MCF 10A (cell line): ENCODE results near the gene SGTB. TPM values are rescaled to one million over a fixed set of nuclear protein-coding genes. Genes with fewer than 3 reads are reported as not detected.

Experiments
- BruUV-seq: library from RNA; stranded (reverse); fragments of 400-500 nt; replicated peaks from 2 replicates; lab custom pipeline; 2021; lab: Mats Ljungman, UMichigan
- CTCF ChIA-PET: fragments of 300-600 bp; sonication (Branson Sonifier 250); formaldehyde crosslinking; extraction: SDS; loops from one replicate; lab custom pipeline; 2021; ENCODE audit warnings: antibody characterized with exemption, inconsistent platforms; lab: Yijun Ruan, JAX
- POLR2A ChIA-PET: fragments of 300-600, 350-650 bp; sonication (Branson Sonifier 250); formaldehyde crosslinking; extraction: SDS; loops from one replicate; lab custom pipeline; 2020; ENCODE audit warnings: antibody characterized with exemption, inconsistent platforms; lab: Yijun Ruan, JAX
- DNase-seq: peaks from one replicate; pipeline ENCODE4 v3.0.0-alpha.2; 2018; ENCODE audit not compliant: unreplicated experiment
- H3K27ac Mint-ChIP-seq: one replicate; pipeline ENCODE4 v1.8.0; 2022; ENCODE audit warnings: mild to moderate bottlenecking, low read depth, mixed read lengths; ENCODE audit not compliant: unreplicated experiment
- H3K27me3 Mint-ChIP-seq: one replicate; pipeline ENCODE4 v1.8.0; 2022; ENCODE audit warnings: mixed read lengths; ENCODE audit not compliant: insufficient read depth, unreplicated experiment
- H3K36me3 Mint-ChIP-seq: one replicate; pipeline ENCODE4 v1.8.0; 2022; ENCODE audit warnings: mild to moderate bottlenecking, moderate library complexity, mixed read lengths; ENCODE audit not compliant: insufficient read depth, unreplicated experiment
- H3K4me1 Mint-ChIP-seq: one replicate; pipeline ENCODE4 v1.8.0; 2022; ENCODE audit warnings: mixed read lengths; ENCODE audit not compliant: insufficient read depth, unreplicated experiment
- H3K4me3 Mint-ChIP-seq: one replicate; pipeline ENCODE4 v1.8.0; 2022; ENCODE audit warnings: mild to moderate bottlenecking, moderate library complexity, mixed read lengths; ENCODE audit not compliant: unreplicated experiment
- H3K9me3 Mint-ChIP-seq: one replicate; pipeline ENCODE4 v1.8.0; 2022; ENCODE audit warnings: mixed read lengths; ENCODE audit not compliant: unreplicated experiment
- CTCF ChIP-seq: fragments of 200-600 bp; IDR thresholded peaks from one replicate; pipeline ENCODE4 v1.8.0; 2022; ENCODE audit warnings: antibody characterized with exemption, mild to moderate bottlenecking; ENCODE audit not compliant: unreplicated experiment
- intact Hi-C: fragments of 100-400 bp; cut with micrococcal nuclease; formaldehyde crosslinking; loops from 2 replicates; pipeline ENCODE4 v1.14.1; 2022
- total RNA-seq: library from RNA; stranded (reverse); gene quantifications from 2 replicates; pipeline ENCODE4 v1.2.3, GENCODE V29; 2022

The SGTB gene
- total RNA-seq, 1 experiment from 2014 or later, result 15.8 TPM

- peaks cover 8% of the 10 kb centered on the region for H3K9me3 Mint-ChIP-seq
- POLR2A ChIA-PET, result interaction anchor here (0.7 kb wide), 1 partner anchor 157 kb away, joined by 3 read pairs; the partner anchor contains the start of gene ERBIN
- H3K4me3 Mint-ChIP-seq, result no peak overlapping the region
- no peak overlapping the region for H3K27ac Mint-ChIP-seq
- peaks cover 17% of the 10 kb centered on the region for H3K36me3 Mint-ChIP-seq
- BruUV-seq, result no TSS peak
- CTCF ChIA-PET, result no interaction called here
- no peak for TF ChIP-seq CTCF
- H3K27me3 Mint-ChIP-seq, result no peaks in the 10 kb centered on the region
- intact Hi-C loops, result loop anchor here (2.0 kb wide), 1 partner anchor 158 kb away; the partner anchor contains the start of gene ERBIN
- no peak for DNase-seq
- H3K4me1 Mint-ChIP-seq, result peaks cover 14% of the 10 kb centered on the region
Observed at GRCh38 chr5:65768723-65769346, 46.9 kb upstream of the SGTB start.

GRCh38 chr5:65767565-65767964, 45.7 kb upstream of the SGTB start:
- DNase-seq, result no peak
- no peak for TF ChIP-seq CTCF
- no TSS peak for BruUV-seq
- Mint-ChIP-seq H3K27me3 (no peaks in the 10 kb centered on the region), H3K36me3 (peaks cover 17% of the 10 kb centered on the region), H3K9me3 (peaks cover 8% of the 10 kb centered on the region), H3K27ac (no peak overlapping the region), H3K4me1 (peaks cover 12% of the 10 kb centered on the region), H3K4me3 (no peak overlapping the region)
- ChIA-PET CTCF (interaction anchor here (0.6 kb wide), 1 partner anchor 24 kb away, joined by 3 read pairs; no protein-coding TSS in a partner anchor), POLR2A (no interaction called here)
- intact Hi-C loops, result no loop called here

- BruUV-seq, result no TSS peak
- no peak for DNase-seq
- ChIA-PET CTCF (no interaction called here), POLR2A (no interaction called here)
- Mint-ChIP-seq H3K27me3 (no peaks in the 10 kb centered on the region), H3K9me3 (peaks cover 8% of the 10 kb centered on the region), H3K27ac (no peak overlapping the region), H3K4me3 (no peak overlapping the region), H3K4me1 (peaks cover 12% of the 10 kb centered on the region), H3K36me3 (peaks cover 17% of the 10 kb centered on the region)
- TF ChIP-seq CTCF, result no peak
- intact Hi-C loops, result no loop called here
Observed at GRCh38 chr5:65766781-65767180, 44.9 kb upstream of the SGTB start.

GRCh38 chr5:65766175-65766574, 44.3 kb upstream of the SGTB start:
- ChIA-PET CTCF (interaction anchor here (0.6 kb wide), 1 partner anchor 46 kb away, joined by 4 read pairs; no protein-coding TSS in a partner anchor), POLR2A (no interaction called here)
- no peak overlapping the region for H3K27ac Mint-ChIP-seq
- intact Hi-C loops, result no loop called here
- H3K4me1 Mint-ChIP-seq, result peaks cover 12% of the 10 kb centered on the region
- no TSS peak for BruUV-seq
- peaks cover 17% of the 10 kb centered on the region for H3K36me3 Mint-ChIP-seq
- peaks cover 8% of the 10 kb centered on the region for H3K9me3 Mint-ChIP-seq
- no peaks in the 10 kb centered on the region for H3K27me3 Mint-ChIP-seq
- no peak for DNase-seq
- no peak overlapping the region for H3K4me3 Mint-ChIP-seq
- no peak for TF ChIP-seq CTCF
